Stimulated activated naive CD8-positive, alpha-beta T cell treated with anti-CD3 and anti-CD28 coated beads, Interleukin-15, amount 100 ng/mL, for 72 hours (primary cell): Measurements from ENCODE around the gene NOCT.
"Not testable (repeated sequence)": the region's sequence is repeated elsewhere in the genome, so short reads cannot be mapped to it uniquely, and the experiment has no call there.

Experiments
- ATAC-seq: fragments of 150-1000 bp; cut with Tn5 transposase; 2 replicates; pipeline ENCODE4 v1.10.0; 2021; ENCODE audit warnings: mild to moderate bottlenecking, moderate library complexity
- DNase-seq, 2 donors: peaks; one replicate each; pipeline ENCODE4 v3.0.0; 2021 to 2022
- H3K27ac Mint-ChIP-seq, 2 donors: one replicate each; pipeline ENCODE4 v1.8.0; 2022; ENCODE audit warnings: mild to moderate bottlenecking in 2 of 2, mixed read lengths in 2 of 2, moderate library complexity in 2 of 2
- H3K27me3 Mint-ChIP-seq: one replicate; pipeline ENCODE4 v1.8.0; 2022; ENCODE audit warnings: mixed read lengths
- H3K4me1 Mint-ChIP-seq: one replicate; pipeline ENCODE4 v1.8.0; 2022; ENCODE audit warnings: mild to moderate bottlenecking, mixed read lengths
- H3K4me3 Mint-ChIP-seq, 2 donors: one replicate each; pipeline ENCODE4 v1.8.0; 2022; ENCODE audit warnings: mild to moderate bottlenecking in 2 of 2, mixed read lengths in 2 of 2, moderate library complexity in 1 of 2
- H3K9me3 Mint-ChIP-seq, 2 donors: one replicate each; pipeline ENCODE4 v1.8.0; 2022; ENCODE audit warnings: mixed read lengths in 2 of 2

NOCT gene

DNA sequence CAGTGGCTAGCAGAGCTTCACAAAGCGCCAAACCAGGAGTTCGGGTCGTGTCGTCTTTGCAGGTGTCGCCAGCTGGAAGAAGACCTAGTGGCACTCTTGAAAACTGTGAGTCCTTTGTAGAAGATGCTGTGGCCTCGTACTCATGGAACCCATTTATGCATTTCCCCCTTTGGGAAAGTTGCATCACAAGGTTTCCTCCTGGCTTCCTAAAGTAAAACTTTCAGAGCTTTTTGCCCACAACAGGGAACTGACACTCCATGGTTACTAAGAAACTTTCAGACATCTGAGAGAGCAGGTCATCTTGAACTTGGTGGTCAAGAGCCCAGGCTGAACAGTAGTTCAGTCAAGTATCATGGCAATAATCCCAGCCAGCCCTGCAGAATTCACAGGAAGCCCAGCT, 15.9 kb upstream of the NOCT start:
- H3K27me3 Mint-ChIP-seq = no peaks in the 10 kb centered on the region
- no peak overlapping the region for H3K27ac Mint-ChIP-seq
- H3K9me3 Mint-ChIP-seq = no peaks in the 10 kb centered on the region
- DNase-seq = no peak
- H3K4me3 Mint-ChIP-seq = no peak overlapping the region
- H3K4me1 Mint-ChIP-seq = no peaks in the 10 kb centered on the region
- no peak for ATAC-seq

DNA sequence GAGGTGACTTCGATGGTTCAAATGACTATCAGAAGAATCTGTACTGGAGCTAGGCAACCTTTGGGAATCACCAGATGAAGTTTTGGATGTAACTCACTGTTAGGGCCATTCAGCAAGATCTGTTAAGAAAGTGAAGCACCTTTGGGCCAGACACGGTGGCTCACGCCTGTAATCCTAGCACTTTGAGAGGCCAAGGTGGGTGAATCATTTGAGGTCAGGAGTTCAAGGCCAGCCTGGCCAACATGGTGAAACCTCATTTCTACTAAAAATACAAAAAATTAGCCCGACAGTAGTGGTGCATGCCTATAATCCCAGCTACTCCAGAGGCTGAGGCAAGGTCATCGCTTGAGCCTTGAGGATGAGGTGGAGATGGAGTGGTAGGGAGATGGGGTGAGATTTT, 15.4 kb upstream of the NOCT start:
- not testable (repeated sequence) for H3K9me3 Mint-ChIP-seq, DNase-seq, ATAC-seq, H3K27ac Mint-ChIP-seq, H3K4me1 Mint-ChIP-seq, H3K27me3 Mint-ChIP-seq, H3K4me3 Mint-ChIP-seq

GRCh38 chr4:139001430-139001829, 14.2 kb upstream of the NOCT start:
- H3K4me3 Mint-ChIP-seq, DNase-seq, H3K4me1 Mint-ChIP-seq, H3K27ac Mint-ChIP-seq, ATAC-seq, H3K9me3 Mint-ChIP-seq, H3K27me3 Mint-ChIP-seq: not testable (repeated sequence)

- not testable (repeated sequence) for H3K27me3 Mint-ChIP-seq, H3K4me1 Mint-ChIP-seq, H3K9me3 Mint-ChIP-seq, ATAC-seq, H3K4me3 Mint-ChIP-seq, DNase-seq, H3K27ac Mint-ChIP-seq
These were observed 11.9 kb upstream of the NOCT start for GRCh38 chr4:139003668-139004067.

GRCh38 chr4:139005774-139006173, 9.8 kb upstream of the NOCT start:
- Mint-ChIP-seq H3K27ac (no peak overlapping the region), H3K9me3 (no peaks in the 10 kb centered on the region), H3K4me3 (no peak overlapping the region), H3K27me3 (no peaks in the 10 kb centered on the region), H3K4me1 (no peaks in the 10 kb centered on the region)
- no peak for DNase-seq
- no peak for ATAC-seq

GRCh38 chr4:139007640-139008039, 7.9 kb upstream of the NOCT start:
- Mint-ChIP-seq H3K27ac (no peak overlapping the region), H3K4me1 (no peaks in the 10 kb centered on the region), H3K9me3 (no peaks in the 10 kb centered on the region), H3K27me3 (no peaks in the 10 kb centered on the region), H3K4me3 (no peak overlapping the region)
- DNase-seq = no peak
- ATAC-seq = no peak

DNA sequence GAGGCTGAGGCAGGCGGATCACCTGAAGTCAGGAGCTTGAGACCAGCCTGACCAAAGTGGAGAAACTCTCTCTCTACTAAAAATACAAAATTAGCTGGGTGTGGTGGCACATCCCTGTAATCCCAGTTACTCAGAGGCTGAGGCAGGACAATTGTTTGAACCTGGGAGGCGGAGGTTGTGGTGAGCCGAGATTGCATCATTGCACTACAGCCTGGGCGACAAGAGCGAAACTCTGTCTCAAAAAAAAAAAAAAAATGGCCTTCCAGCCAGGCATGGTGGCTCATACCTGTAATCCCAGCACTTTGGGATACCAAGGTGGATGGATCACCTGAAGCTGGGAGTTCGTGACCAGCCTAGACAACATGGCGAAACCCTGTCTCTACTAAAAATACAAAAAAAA, 7.3 kb upstream of the NOCT start:
- DNase-seq, H3K27ac Mint-ChIP-seq, H3K4me3 Mint-ChIP-seq, H3K27me3 Mint-ChIP-seq, ATAC-seq, H3K9me3 Mint-ChIP-seq, H3K4me1 Mint-ChIP-seq: not testable (repeated sequence)

- H3K27ac Mint-ChIP-seq = no peak overlapping the region
- H3K27me3 Mint-ChIP-seq = no peaks in the 10 kb centered on the region
- no peaks in the 10 kb centered on the region for H3K9me3 Mint-ChIP-seq
- H3K4me3 Mint-ChIP-seq = no peak overlapping the region
- ATAC-seq (no peak), DNase-seq (no peak)
- H3K4me1 Mint-ChIP-seq = peaks cover 11% of the 10 kb centered on the region
These were observed 5.9 kb upstream of the NOCT start for GRCh38 chr4:139009702-139010101.

DNA sequence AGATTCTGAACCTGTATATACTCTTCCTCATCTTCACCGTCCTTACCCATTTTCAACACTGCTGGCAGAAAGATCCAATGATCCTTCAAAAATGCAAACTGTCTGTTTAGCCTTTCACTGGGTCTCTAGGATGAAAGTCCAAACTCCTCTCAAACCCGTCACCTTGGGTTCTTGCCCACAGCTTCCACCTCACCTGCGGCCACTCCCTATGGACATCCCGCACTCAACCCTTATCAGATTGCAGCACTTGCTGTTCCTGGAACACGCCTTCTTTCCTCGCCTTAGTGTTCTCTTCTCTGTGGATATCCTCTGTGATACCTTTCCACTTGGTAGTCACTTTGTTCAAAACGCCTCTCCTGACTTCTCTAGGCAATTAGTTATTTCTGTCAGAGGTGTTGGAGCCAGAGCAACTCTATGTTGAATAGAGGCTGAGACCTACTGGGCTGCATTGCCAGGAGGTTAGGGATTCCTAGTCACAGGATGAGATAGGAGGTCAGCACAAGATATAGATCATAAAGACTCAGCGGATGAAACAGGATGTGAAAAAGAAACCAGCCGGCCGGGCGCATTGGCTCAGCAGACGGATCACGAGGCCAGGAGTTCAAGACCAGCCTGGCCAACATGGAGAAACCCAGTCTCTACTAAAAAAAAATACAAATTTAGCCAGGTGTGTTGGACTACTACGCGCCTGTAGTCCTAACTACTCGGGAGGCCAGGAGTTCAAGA, 4.2 kb upstream of the NOCT start:
- Mint-ChIP-seq H3K4me1 (peaks cover 19% of the 10 kb centered on the region), H3K9me3 (no peaks in the 10 kb centered on the region), H3K27ac (no peak overlapping the region), H3K27me3 (no peaks in the 10 kb centered on the region), H3K4me3 (no peak overlapping the region)
- ATAC-seq (no peak), DNase-seq (no peak)

GRCh38 chr4:139014371-139015268, 961 bp upstream of the NOCT start:
- Mint-ChIP-seq H3K27ac (peak overlapping the region; percentile 99 to 100), H3K4me1 (peaks cover 36% of the 10 kb centered on the region), H3K4me3 (peak overlapping the region; percentile 72 to 80), H3K9me3 (no peaks in the 10 kb centered on the region), H3K27me3 (no peaks in the 10 kb centered on the region)
- ATAC-seq = peak; percentile 51
- DNase-seq = peak in 1 of 2 donors; percentile 9

- ATAC-seq (no peak), DNase-seq (no peak)
- Mint-ChIP-seq H3K27ac (peak overlapping the region; percentile 86 to 100), H3K4me1 (peaks cover 47% of the 10 kb centered on the region), H3K27me3 (no peaks in the 10 kb centered on the region), H3K4me3 (peak overlapping the region; percentile 80 to 86), H3K9me3 (no peaks in the 10 kb centered on the region)
These were observed 429 bp downstream of the NOCT start for GRCh38 chr4:139015948-139016471.

GRCh38 chr4:139017861-139018260, 2.3 kb downstream of the NOCT start:
- Mint-ChIP-seq H3K27me3 (no peaks in the 10 kb centered on the region), H3K27ac (no peak overlapping the region), H3K4me1 (peaks cover 53% of the 10 kb centered on the region), H3K9me3 (no peaks in the 10 kb centered on the region), H3K4me3 (peak overlapping the region in 1 of 2 donors; percentile 39)
- ATAC-seq (no peak), DNase-seq (no peak)

DNA sequence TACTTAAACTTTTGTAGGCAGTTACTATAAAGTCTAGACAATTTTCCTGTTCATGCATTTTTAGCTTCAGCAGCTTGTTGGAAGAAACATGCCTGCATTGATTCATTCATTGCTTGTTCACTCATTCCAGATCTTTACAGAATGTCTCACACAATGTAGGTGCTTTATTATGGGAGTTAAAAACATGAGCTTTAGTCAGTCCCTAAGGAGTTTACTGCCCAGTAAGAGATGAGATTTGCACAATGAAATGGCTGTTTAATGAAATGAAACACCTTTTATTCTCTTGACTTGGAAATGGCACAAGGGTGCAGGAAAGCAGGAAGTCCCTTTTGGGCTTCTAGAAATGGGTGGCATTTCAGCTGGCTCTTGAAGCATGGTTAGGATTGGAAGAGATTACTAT, 2.9 kb downstream of the NOCT start:
- Mint-ChIP-seq H3K4me3 (peak overlapping the region in 1 of 2 donors; percentile 39), H3K4me1 (peaks cover 53% of the 10 kb centered on the region), H3K27me3 (no peaks in the 10 kb centered on the region), H3K9me3 (no peaks in the 10 kb centered on the region), H3K27ac (peak overlapping the region in 1 of 2 donors; percentile 85)
- ATAC-seq = no peak
- DNase-seq = no peak

- no peaks in the 10 kb centered on the region for H3K9me3 Mint-ChIP-seq
- DNase-seq = no peak
- no peak overlapping the region for H3K27ac Mint-ChIP-seq
- no peak for ATAC-seq
- peaks cover 47% of the 10 kb centered on the region for H3K4me1 Mint-ChIP-seq
- H3K27me3 Mint-ChIP-seq = no peaks in the 10 kb centered on the region
- H3K4me3 Mint-ChIP-seq = peak overlapping the region in 1 of 2 donors; percentile 39
These were observed 3.6 kb downstream of the NOCT start for GRCh38 chr4:139018971-139019758.

- DNase-seq (no peak), ATAC-seq (no peak)
- H3K9me3 Mint-ChIP-seq = no peaks in the 10 kb centered on the region
- no peaks in the 10 kb centered on the region for H3K27me3 Mint-ChIP-seq
- H3K27ac Mint-ChIP-seq = no peak overlapping the region
- H3K4me3 Mint-ChIP-seq = no peak overlapping the region
- peaks cover 35% of the 10 kb centered on the region for H3K4me1 Mint-ChIP-seq
These were observed 4.8 kb downstream of the NOCT start for GRCh38 chr4:139020384-139020783.
